Measurements from ENCODE around the gene DNASE2.

Gene DNASE2

GRCh38 chr19:12882589-12882988, 1.3 kb upstream of the DNASE2 start:
- Histone ChIP-seq H3K27me3 (ENCODE audit: insufficient read depth, low read length) (peaks cover 37% of the 10 kb centered on the region), H2AFZ (ENCODE audit: low read depth, low read length) (no peak overlapping the region), H3K9me3 (ENCODE audit: low read length) (peaks cover 19% of the 10 kb centered on the region), H3K4me1 (ENCODE audit: insufficient read depth, low read length) (peaks cover 3% of the 10 kb centered on the region), H3K4me3 (ENCODE audit: low read length) (no peak overlapping the region), H3K36me3 (ENCODE audit: insufficient read depth, low read length) (no peaks in the 10 kb centered on the region)

GRCh38 chr19:12880551-12881171, 588 bp downstream of the DNASE2 start:
- peaks cover 19% of the 10 kb centered on the region for H3K27me3 ChIP-seq (ENCODE audit: insufficient read depth, low read length)
- no peaks in the 10 kb centered on the region for H3K36me3 ChIP-seq (ENCODE audit: insufficient read depth, low read length)
- H3K4me1 ChIP-seq (ENCODE audit: insufficient read depth, low read length), result peaks cover 3% of the 10 kb centered on the region
- H3K4me3 ChIP-seq (ENCODE audit: low read length), result peak overlapping the region; percentile 52
- H3K9me3 ChIP-seq (ENCODE audit: low read length), result peaks cover 19% of the 10 kb centered on the region
- peak overlapping the region; percentile 78 for H2AFZ ChIP-seq (ENCODE audit: low read depth, low read length)

GRCh38 chr19:12875086-12875485, 6.2 kb downstream of the DNASE2 start:
- H3K9me3 ChIP-seq (ENCODE audit: low read length), result peaks cover 11% of the 10 kb centered on the region
- no peak overlapping the region for H3K4me3 ChIP-seq (ENCODE audit: low read length)
- no peak overlapping the region for H2AFZ ChIP-seq (ENCODE audit: low read depth, low read length)
- H3K36me3 ChIP-seq (ENCODE audit: insufficient read depth, low read length), result peaks cover 24% of the 10 kb centered on the region
- H3K27me3 ChIP-seq (ENCODE audit: insufficient read depth, low read length), result no peaks in the 10 kb centered on the region
- H3K4me1 ChIP-seq (ENCODE audit: insufficient read depth, low read length), result no peaks in the 10 kb centered on the region

DNA sequence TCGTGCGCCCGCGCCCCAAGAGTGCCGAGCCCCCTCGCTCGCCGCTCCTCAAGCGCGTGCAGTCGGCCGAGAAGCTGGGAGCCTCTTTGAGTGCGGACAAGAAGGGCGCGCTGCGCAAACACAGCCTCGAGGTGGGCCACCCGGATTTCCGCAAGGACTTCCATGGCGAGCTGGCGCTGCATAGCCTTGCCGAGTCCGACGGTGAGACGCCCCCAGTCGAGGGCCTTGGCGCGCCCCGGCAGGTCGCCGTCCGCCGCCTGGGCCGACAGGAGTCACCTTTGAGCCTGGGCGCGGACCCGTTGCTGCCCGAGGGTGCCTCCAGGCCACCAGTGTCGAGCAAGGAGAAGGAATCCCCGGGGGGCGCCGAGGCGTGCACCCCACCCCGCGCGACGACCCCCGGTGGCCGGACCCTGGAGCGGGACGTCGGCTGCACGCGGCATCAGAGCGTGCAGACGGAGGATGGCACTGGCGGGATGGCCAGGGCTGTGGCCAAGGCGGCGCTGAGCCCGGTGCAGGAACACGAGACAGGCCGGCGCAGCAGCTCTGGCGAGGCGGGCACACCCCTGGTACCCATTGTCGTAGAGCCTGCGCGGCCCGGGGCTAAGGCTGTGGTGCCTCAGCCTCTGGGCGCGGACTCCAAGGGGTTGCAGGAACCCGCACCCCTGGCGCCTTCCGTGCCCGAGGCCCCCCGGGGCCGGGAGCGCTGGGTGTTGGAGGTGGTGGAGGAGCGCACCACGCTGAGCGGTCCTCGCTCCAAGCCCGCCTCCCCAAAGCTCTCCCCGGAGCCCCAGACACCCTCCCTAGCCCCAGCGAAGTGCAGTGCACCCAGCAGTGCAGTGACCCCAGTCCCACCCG, 7.1 kb downstream of the DNASE2 start:
- Histone ChIP-seq H3K27me3 (ENCODE audit: insufficient read depth, low read length) (no peaks in the 10 kb centered on the region), H2AFZ (ENCODE audit: low read depth, low read length) (no peak overlapping the region), H3K4me3 (ENCODE audit: low read length) (no peak overlapping the region), H3K4me1 (ENCODE audit: insufficient read depth, low read length) (no peaks in the 10 kb centered on the region), H3K9me3 (ENCODE audit: low read length) (peaks cover 11% of the 10 kb centered on the region), H3K36me3 (ENCODE audit: insufficient read depth, low read length) (peaks cover 27% of the 10 kb centered on the region)

GRCh38 chr19:12872941-12873890, 8.0 kb downstream of the DNASE2 start:
- Histone ChIP-seq H3K9me3 (ENCODE audit: low read length) (peaks cover 11% of the 10 kb centered on the region), H3K36me3 (ENCODE audit: insufficient read depth, low read length) (peaks cover 36% of the 10 kb centered on the region), H2AFZ (ENCODE audit: low read depth, low read length) (no peak overlapping the region), H3K4me1 (ENCODE audit: insufficient read depth, low read length) (no peaks in the 10 kb centered on the region), H3K27me3 (ENCODE audit: insufficient read depth, low read length) (no peaks in the 10 kb centered on the region), H3K4me3 (ENCODE audit: low read length) (no peak overlapping the region)

- Histone ChIP-seq H3K36me3 (ENCODE audit: insufficient read depth, low read length) (peaks cover 36% of the 10 kb centered on the region), H3K9me3 (ENCODE audit: low read length) (peaks cover 11% of the 10 kb centered on the region), H3K4me3 (ENCODE audit: low read length) (no peak overlapping the region), H2AFZ (ENCODE audit: low read depth, low read length) (no peak overlapping the region), H3K27me3 (ENCODE audit: insufficient read depth, low read length) (no peaks in the 10 kb centered on the region), H3K4me1 (ENCODE audit: insufficient read depth, low read length) (no peaks in the 10 kb centered on the region)
These were observed 9.0 kb downstream of the DNASE2 start for GRCh38 chr19:12872255-12872654.

GRCh38 chr19:12871681-12872080, 9.6 kb downstream of the DNASE2 start:
- no peak overlapping the region for H2AFZ ChIP-seq (ENCODE audit: low read depth, low read length)
- peaks cover 11% of the 10 kb centered on the region for H3K9me3 ChIP-seq (ENCODE audit: low read length)
- no peaks in the 10 kb centered on the region for H3K4me1 ChIP-seq (ENCODE audit: insufficient read depth, low read length)
- peaks cover 36% of the 10 kb centered on the region for H3K36me3 ChIP-seq (ENCODE audit: insufficient read depth, low read length)
- no peak overlapping the region for H3K4me3 ChIP-seq (ENCODE audit: low read length)
- H3K27me3 ChIP-seq (ENCODE audit: insufficient read depth, low read length), result no peaks in the 10 kb centered on the region

DNA sequence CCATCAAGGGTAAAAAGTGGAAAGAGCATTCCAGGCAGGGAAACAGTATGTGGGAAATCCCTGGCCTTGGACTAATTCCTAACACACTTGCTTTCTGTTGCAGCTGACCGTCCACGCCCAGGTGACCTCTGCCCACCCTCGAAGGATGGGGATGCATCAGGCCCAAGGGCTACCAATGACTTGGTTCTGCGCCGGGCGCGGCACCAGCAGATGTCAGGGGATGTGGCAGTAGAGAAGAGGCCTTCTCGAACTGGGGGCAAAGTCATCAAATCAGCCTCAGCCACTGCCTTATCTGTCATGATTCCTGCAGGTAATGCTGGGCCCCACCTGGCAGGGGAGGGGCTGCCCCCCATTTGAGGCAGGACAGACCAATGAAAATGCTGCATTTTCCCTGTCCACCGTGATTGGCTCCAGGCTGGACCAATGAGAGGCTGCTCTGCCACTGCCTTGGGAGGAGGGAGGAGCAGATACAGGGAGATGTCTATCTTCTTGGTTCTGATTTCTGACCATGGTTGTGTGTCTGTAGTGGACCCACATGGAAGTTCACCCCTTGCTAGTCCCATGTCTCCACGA, 12.6 kb downstream of the DNASE2 start:
- no peaks in the 10 kb centered on the region for H3K4me1 ChIP-seq (ENCODE audit: insufficient read depth, low read length)
- H3K27me3 ChIP-seq (ENCODE audit: insufficient read depth, low read length), result no peaks in the 10 kb centered on the region
- H3K4me3 ChIP-seq (ENCODE audit: low read length), result no peak overlapping the region
- no peak overlapping the region for H2AFZ ChIP-seq (ENCODE audit: low read depth, low read length)
- H3K36me3 ChIP-seq (ENCODE audit: insufficient read depth, low read length), result peaks cover 20% of the 10 kb centered on the region
- peaks cover 10% of the 10 kb centered on the region for H3K9me3 ChIP-seq (ENCODE audit: low read length)

DNA sequence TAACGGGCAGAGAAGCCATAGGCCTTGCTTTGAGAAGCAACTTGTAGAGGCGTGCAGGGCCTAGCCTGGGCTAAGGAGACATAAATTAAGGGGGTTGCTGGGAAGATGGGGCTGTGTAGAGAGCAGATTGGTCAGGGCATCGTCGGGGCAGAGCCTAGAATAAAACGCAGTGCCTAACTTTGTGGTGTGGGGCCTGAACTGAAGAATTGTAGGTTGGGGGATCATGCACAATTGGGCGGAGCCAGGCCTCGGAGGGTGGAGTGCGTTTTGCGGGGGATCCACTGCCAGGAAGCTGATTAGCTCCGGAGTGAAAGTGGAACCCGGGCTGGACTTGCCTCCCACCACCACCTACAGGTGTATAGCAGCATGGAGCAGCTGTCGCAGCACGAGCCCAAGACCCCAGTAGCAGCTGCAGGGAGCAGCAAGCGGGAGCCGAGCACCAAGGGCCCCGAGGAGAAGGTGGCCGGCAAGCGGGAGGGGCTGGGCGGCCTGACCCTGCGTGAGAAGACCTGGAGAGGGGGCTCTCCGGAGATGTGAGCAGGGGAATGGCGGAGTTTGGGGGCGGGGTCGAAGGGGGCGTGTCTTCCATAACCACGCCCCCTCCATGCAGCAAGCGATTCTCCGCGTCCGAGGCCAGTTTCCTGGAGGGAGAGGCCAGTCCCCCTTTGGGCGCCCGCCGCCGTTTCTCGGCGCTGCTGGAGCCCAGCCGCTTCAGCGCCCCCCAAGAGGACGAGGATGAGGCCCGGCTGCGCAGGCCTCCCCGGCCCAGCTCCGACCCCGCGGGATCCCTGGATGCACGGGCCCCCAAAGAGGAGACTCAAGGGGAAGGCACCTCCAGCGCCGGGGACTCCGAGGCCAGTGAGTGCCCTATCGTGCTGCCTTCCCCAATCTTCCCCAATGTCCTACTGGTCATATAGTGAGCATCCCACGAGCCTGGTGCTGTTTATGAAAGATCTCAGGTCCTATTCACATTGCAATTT, 13.8 kb downstream of the DNASE2 start:
- Histone ChIP-seq H3K27me3 (ENCODE audit: insufficient read depth, low read length) (no peaks in the 10 kb centered on the region), H2AFZ (ENCODE audit: low read depth, low read length) (no peak overlapping the region), H3K4me3 (ENCODE audit: low read length) (peak overlapping the region; percentile 31), H3K9me3 (ENCODE audit: low read length) (peaks cover 2% of the 10 kb centered on the region), H3K36me3 (ENCODE audit: insufficient read depth, low read length) (peaks cover 14% of the 10 kb centered on the region), H3K4me1 (ENCODE audit: insufficient read depth, low read length) (no peaks in the 10 kb centered on the region)

DNA sequence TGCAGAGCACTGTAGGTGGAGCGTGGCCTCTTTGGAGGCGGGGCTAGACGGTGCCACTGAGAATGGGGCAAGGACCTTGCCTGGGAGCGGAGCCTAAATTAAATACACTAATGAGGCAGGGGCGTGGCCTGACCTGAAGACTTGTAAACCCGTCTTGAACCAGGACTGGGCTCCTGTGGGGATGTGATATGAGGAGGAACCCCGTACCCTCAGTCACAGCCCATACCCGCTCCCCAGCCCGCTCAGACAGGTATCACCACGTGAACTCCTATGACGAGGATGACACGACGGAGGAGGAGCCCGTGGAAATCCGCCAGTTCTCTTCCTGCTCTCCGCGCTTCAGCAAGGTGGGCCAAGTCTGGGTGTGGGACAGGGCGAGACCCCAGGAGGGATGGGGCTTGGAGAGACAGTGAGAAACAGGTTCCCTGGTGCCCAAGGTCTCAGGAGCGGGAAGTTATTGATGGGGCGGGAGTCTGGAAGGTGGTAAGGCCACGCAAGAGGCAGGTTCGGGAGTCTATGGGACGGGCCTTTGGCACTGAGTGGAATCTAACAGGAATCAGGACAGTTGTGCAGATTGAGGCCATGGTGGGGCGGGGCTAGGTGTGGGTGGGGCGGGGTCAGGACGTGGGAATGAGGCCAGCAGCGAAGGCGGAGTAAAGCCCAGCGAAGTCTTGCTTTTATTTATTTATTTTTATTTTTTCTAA, 14.7 kb downstream of the DNASE2 start:
- H3K4me1 ChIP-seq (ENCODE audit: insufficient read depth, low read length), result no peaks in the 10 kb centered on the region
- peaks cover 11% of the 10 kb centered on the region for H3K36me3 ChIP-seq (ENCODE audit: insufficient read depth, low read length)
- H3K4me3 ChIP-seq (ENCODE audit: low read length), result no peak overlapping the region
- H3K27me3 ChIP-seq (ENCODE audit: insufficient read depth, low read length), result no peaks in the 10 kb centered on the region
- H3K9me3 ChIP-seq (ENCODE audit: low read length), result no peaks in the 10 kb centered on the region
- no peak overlapping the region for H2AFZ ChIP-seq (ENCODE audit: low read depth, low read length)

DNA sequence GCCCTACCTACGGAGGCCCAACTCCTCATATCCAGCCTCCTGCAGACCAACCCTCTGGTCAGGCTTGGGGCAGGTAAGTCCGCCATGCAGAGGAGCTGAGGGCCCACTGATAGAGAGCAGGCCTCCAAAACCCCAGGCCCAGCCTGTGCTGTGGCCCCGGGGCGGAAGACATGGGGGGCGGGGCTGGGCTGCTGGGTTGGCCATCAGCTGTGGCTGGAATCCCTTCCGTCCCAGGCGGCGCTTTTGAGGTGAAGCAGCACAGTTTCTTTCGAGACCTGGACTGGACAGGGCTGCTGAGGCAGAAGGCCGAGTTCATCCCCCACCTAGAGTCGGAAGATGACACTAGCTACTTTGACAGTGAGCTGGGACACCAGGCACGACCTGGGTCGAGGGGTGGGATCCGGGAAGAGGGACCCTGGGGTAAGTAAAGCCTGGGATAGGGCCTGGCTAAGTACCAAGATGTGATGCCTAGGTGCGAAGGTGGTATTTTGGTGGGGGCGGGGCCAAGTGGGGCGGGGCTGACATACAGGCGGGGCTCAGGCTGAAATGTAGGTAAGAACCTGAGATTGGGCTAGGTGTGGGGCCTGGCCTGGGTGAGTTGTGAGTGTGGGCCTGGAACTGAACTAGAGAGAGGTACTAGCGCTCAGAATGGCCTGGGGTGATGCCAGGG, 15.4 kb downstream of the DNASE2 start:
- Histone ChIP-seq H3K27me3 (ENCODE audit: insufficient read depth, low read length) (no peaks in the 10 kb centered on the region), H2AFZ (ENCODE audit: low read depth, low read length) (no peak overlapping the region), H3K9me3 (ENCODE audit: low read length) (no peaks in the 10 kb centered on the region), H3K4me3 (ENCODE audit: low read length) (no peak overlapping the region), H3K36me3 (ENCODE audit: insufficient read depth, low read length) (peaks cover 11% of the 10 kb centered on the region), H3K4me1 (ENCODE audit: insufficient read depth, low read length) (no peaks in the 10 kb centered on the region)

Measured in neuron (in vitro differentiated cells).